IMR-90 (cell line): ENCODE results near the gene CASK. TPM values are rescaled to one million over a fixed set of nuclear protein-coding genes. Genes with fewer than 3 reads are reported as not detected.

ENCODE experiments used
- ATAC-seq: fragments of 200-7000 bp; cut with Tn5 transposase; 2 replicates; pipeline ENCODE4 v1.9.1; 2020; ENCODE audit warnings: low read depth, mild to moderate bottlenecking, moderate library complexity
- BruUV-seq: library from RNA; stranded (reverse); fragments of 400-500 nt; replicated peaks from 2 replicates; lab custom pipeline; 2021; lab: Mats Ljungman, UMichigan
- CTCF ChIA-PET: fragments of 300-600 bp; formaldehyde crosslinking; extraction: SDS; loops from one replicate; lab custom pipeline; 2021; ENCODE audit warnings: antibody characterized with exemption; lab: Yijun Ruan, JAX
- POLR2A ChIA-PET: fragments of 300-600 bp; sonication (Branson Sonifier 250); formaldehyde crosslinking; loops from one replicate; lab custom pipeline; 2022; ENCODE audit warnings: antibody characterized with exemption; ENCODE audit not compliant: unreplicated experiment; lab: Charles Lee
- DNase-seq: peaks from one replicate; pipeline ENCODE4 v3.0.0; 2013
- H2AFZ ChIP-seq: replicated peaks from 2 replicates; pipeline ENCODE3; 2013; ENCODE audit warnings: low read length, mild to moderate bottlenecking; ENCODE audit not compliant: poor library complexity
- H2AK5ac ChIP-seq: 2 replicates; pipeline ENCODE4 v1.6.1; 2013; ENCODE audit warnings: low read depth, low read length, inconsistent platforms
- H2AK9ac ChIP-seq: replicated peaks from 2 replicates; pipeline ENCODE3; 2013; ENCODE audit warnings: mild to moderate bottlenecking, low read depth, low read length, moderate library complexity; ENCODE audit not compliant: poor library complexity
- H2BK120ac ChIP-seq: 2 replicates; pipeline ENCODE4 v1.6.1; 2013; ENCODE audit warnings: low read depth, low read length, inconsistent platforms
- H2BK15ac ChIP-seq: 3 replicates; pipeline ENCODE4 v1.6.1; 2013; ENCODE audit warnings: low read depth, low read length, inconsistent platforms
- H2BK20ac ChIP-seq: 2 replicates; pipeline ENCODE4 v1.6.1; 2013; ENCODE audit warnings: low read depth, mild to moderate bottlenecking, inconsistent platforms, low read length, moderate library complexity
- H2BK5ac ChIP-seq: 2 replicates; pipeline ENCODE4 v1.6.1; 2013; ENCODE audit warnings: mild to moderate bottlenecking, low read depth, low read length, inconsistent platforms; ENCODE audit not compliant: poor library complexity, severe bottlenecking
- H3K14ac ChIP-seq: replicated peaks from 2 replicates; pipeline ENCODE4 v1.6.1; 2013; ENCODE audit warnings: low read depth, low read length, inconsistent platforms
- H3K18ac ChIP-seq: 2 replicates; pipeline ENCODE4 v1.6.1; 2013; ENCODE audit warnings: low read depth, low read length, control low read depth
- H3K23ac ChIP-seq: 2 replicates; pipeline ENCODE4 v1.6.1; 2013; ENCODE audit warnings: low read depth, low read length, inconsistent platforms
- H3K27ac ChIP-seq: 2 replicates; pipeline ENCODE4 v1.5.1; 2013; ENCODE audit warnings: mild to moderate bottlenecking, control low read depth, low read length; ENCODE audit not compliant: insufficient read depth
- H3K27me3 ChIP-seq: 2 replicates; pipeline ENCODE4 v1.6.1; 2013; ENCODE audit warnings: low read length; ENCODE audit not compliant: control insufficient read depth, insufficient read depth
- H3K36me3 ChIP-seq: 2 replicates; pipeline ENCODE4 v1.6.1; 2013; ENCODE audit warnings: low read length, mixed read lengths; ENCODE audit not compliant: control insufficient read depth, insufficient read depth
- H3K4ac ChIP-seq: 2 replicates; pipeline ENCODE4 v1.6.1; 2013; ENCODE audit warnings: low read depth, low read length, inconsistent platforms
- H3K4me1 ChIP-seq: 2 replicates; pipeline ENCODE4 v1.6.1; 2013; ENCODE audit warnings: low read length, mixed read lengths; ENCODE audit not compliant: control insufficient read depth, insufficient read depth
- H3K4me2 ChIP-seq: 2 replicates; pipeline ENCODE4 v1.6.1; 2013; ENCODE audit warnings: low read depth, mild to moderate bottlenecking, control low read depth, low read length, moderate library complexity
- H3K4me3 ChIP-seq: 2 replicates; pipeline ENCODE4 v1.5.1; 2013; ENCODE audit warnings: low read depth, mild to moderate bottlenecking, control low read depth, low read length, moderate library complexity; ENCODE audit not compliant: insufficient read depth
- H3K56ac ChIP-seq: 2 replicates; pipeline ENCODE4 v1.6.1; 2013; ENCODE audit warnings: low read length, inconsistent platforms; ENCODE audit not compliant: insufficient read depth; ENCODE audit errors: extremely low read depth
- H3K79me1 ChIP-seq, 2 experiments: 2 replicates each; pipeline ENCODE4 v1.6.1; 2013; ENCODE audit warnings: low read length in 2 of 2, inconsistent platforms in 1 of 2, low read depth in 1 of 2
- H3K9ac ChIP-seq: 2 replicates; pipeline ENCODE4 v1.6.1; 2013; ENCODE audit warnings: low read depth, low read length, control low read depth
- H3K9me1 ChIP-seq: 2 replicates; pipeline ENCODE4 v1.6.1; 2013; ENCODE audit warnings: low read length, inconsistent platforms; ENCODE audit not compliant: insufficient read depth
- H3K9me3 ChIP-seq: 2 replicates; pipeline ENCODE4 v1.6.1; 2013; ENCODE audit warnings: low read length; ENCODE audit not compliant: control insufficient read depth, insufficient read depth
- H4K20me1 ChIP-seq: 2 replicates; pipeline ENCODE4 v1.6.1; 2013; ENCODE audit warnings: low read length, inconsistent platforms; ENCODE audit not compliant: insufficient read depth
- H4K5ac ChIP-seq: 2 replicates; pipeline ENCODE4 v1.6.1; 2013; ENCODE audit warnings: mild to moderate bottlenecking, low read depth, low read length, control low read depth
- H4K8ac ChIP-seq, 2 experiments: 2 replicates each; pipeline ENCODE4 v1.6.1; 2013; ENCODE audit warnings: low read depth in 2 of 2, low read length in 2 of 2, control low read depth in 1 of 2, inconsistent platforms in 1 of 2
- H4K91ac ChIP-seq: 2 replicates; pipeline ENCODE4 v1.6.1; 2013; ENCODE audit warnings: low read depth, low read length, inconsistent platforms; ENCODE audit not compliant: insufficient read depth
- BHLHE40 ChIP-seq: fragments of 150-350 bp; IDR thresholded peaks from 2 replicates; pipeline ENCODE4 v1.6.1; 2016; ENCODE audit warnings: mild to moderate bottlenecking, low read depth, low read length
- CEBPB ChIP-seq: IDR thresholded peaks from 2 replicates; pipeline ENCODE4 v1.6.1; 2012; ENCODE audit warnings: low read depth, low read length, improper control_type of control experiment
- CHD1 ChIP-seq: IDR thresholded peaks from 2 replicates; pipeline ENCODE4 v1.6.1; 2012; ENCODE audit warnings: low read depth, low read length, improper control_type of control experiment
- FOS ChIP-seq: fragments of 150-350 bp; IDR thresholded peaks from 2 replicates; pipeline ENCODE4 v1.6.1; 2016; ENCODE audit warnings: low read depth, low read length
- MAFK ChIP-seq: IDR thresholded peaks from 2 replicates; pipeline ENCODE4 v1.6.1; 2012; ENCODE audit warnings: low read depth, low read length, improper control_type of control experiment
- MAZ ChIP-seq: IDR thresholded peaks from 2 replicates; pipeline ENCODE4 v1.6.1; 2012; ENCODE audit warnings: low read depth, mild to moderate bottlenecking, low read length, improper control_type of control experiment, moderate library complexity, borderline replicate concordance
- MXI1 ChIP-seq: IDR thresholded peaks from 2 replicates; pipeline ENCODE4 v1.6.1; 2012; ENCODE audit warnings: low read depth, mild to moderate bottlenecking, low read length, moderate library complexity, borderline replicate concordance
- NFE2L2 ChIP-seq: fragments of 150-350 bp; IDR thresholded peaks from 2 replicates; pipeline ENCODE4 v1.6.1; 2016; ENCODE audit warnings: low read depth, mild to moderate bottlenecking, low read length
- POLR2A ChIP-seq: IDR thresholded peaks from 2 replicates; pipeline ENCODE4 v1.6.1; 2012; ENCODE audit warnings: mild to moderate bottlenecking, low read depth, low read length
- RAD21 ChIP-seq: IDR thresholded peaks from 2 replicates; pipeline ENCODE4 v1.6.1; 2012; ENCODE audit warnings: low read length, improper control_type of control experiment
- RCOR1 ChIP-seq: IDR thresholded peaks from 2 replicates; pipeline ENCODE4 v1.6.1; 2012; ENCODE audit warnings: mild to moderate bottlenecking, low read length, improper control_type of control experiment; ENCODE audit not compliant: insufficient replicate concordance
- RFX5 ChIP-seq: IDR thresholded peaks from 2 replicates; pipeline ENCODE4 v1.8.0; 2012; ENCODE audit warnings: low read depth, mild to moderate bottlenecking, low read length, moderate library complexity
- SMC3 ChIP-seq: fragments of 150-350 bp; IDR thresholded peaks from 2 replicates; pipeline ENCODE4 v1.6.1; 2016; ENCODE audit warnings: low read depth, mild to moderate bottlenecking, antibody characterized with exemption, low read length, moderate library complexity
- WGBS, 2 experiments: methylation state at CpG; one replicate each; pipeline versions ENCODE4 v1.1.5 to v1.1.7; 2013; ENCODE audit warnings: missing lambda C conversion rate in 2 of 2; ENCODE audit not compliant: insufficient read length in 1 of 2; ENCODE audit errors: extremely low coverage in 2 of 2; 5-methylcytosine and 5-hydroxymethylcytosine counted together
- dilution Hi-C: fragments of 300-500 bp; cut with HindIII; formaldehyde crosslinking; loops from one replicate; pipeline ENCODE4 v1.14.3; 2018; ENCODE audit warnings: low sequenced_read_pairs; ENCODE audit not compliant: unreplicated experiment
- in situ Hi-C: fragments of 300-500 bp; cut with MboI; formaldehyde crosslinking; loops from 3 replicates; pipeline ENCODE4 v1.14.3; 2019; ENCODE audit warnings: low sequenced_read_pairs, inconsistent platforms, mixed read lengths
- intact Hi-C: fragments of 100-400 bp; cut with micrococcal nuclease; formaldehyde crosslinking; loops from 2 replicates; pipeline ENCODE4 v1.10.0; 2022
- polyA plus RNA-seq, 3 experiments: library from polyadenylated mRNA; depleted of rRNA; stranded (reverse); fragments of >200 nt; gene quantifications; 2 replicates each; pipeline ENCODE4 v1.2.3, GENCODE V29; 2012; ENCODE audit warnings: low replicate concordance in 1 of 3
- total RNA-seq: library from RNA; depleted of rRNA; stranded (reverse); fragments of >200 nt; gene quantifications from 2 replicates; pipeline ENCODE4 v1.2.3, GENCODE V29; 2012
- TF ChIP-seq, protein P1 (sequence below): fragments of 150-350 bp; IDR thresholded peaks from 2 replicates; pipeline ENCODE4 v1.6.1; 2016; ENCODE audit warnings: low read depth, mild to moderate bottlenecking, low read length, moderate library complexity, borderline replicate concordance
- TF ChIP-seq, protein P2 (sequence below): conservative IDR thresholded peaks from 2 replicates; pipeline ENCODE4 v1.5.1; 2012; ENCODE audit warnings: mild to moderate bottlenecking, low read depth, low read length, improper control_type of control experiment
- TF ChIP-seq, protein P3 (sequence below): fragments of 150-350 bp; IDR thresholded peaks from 2 replicates; pipeline ENCODE4 v1.6.1; 2017; ENCODE audit warnings: mild to moderate bottlenecking, antibody characterized with exemption, low read length, low read depth

CASK gene
- total and polyA plus RNA-seq, 2 of the 4 experiments (the other 2 are of a cell fraction): 9.4 to 17.7 TPM

DNA sequence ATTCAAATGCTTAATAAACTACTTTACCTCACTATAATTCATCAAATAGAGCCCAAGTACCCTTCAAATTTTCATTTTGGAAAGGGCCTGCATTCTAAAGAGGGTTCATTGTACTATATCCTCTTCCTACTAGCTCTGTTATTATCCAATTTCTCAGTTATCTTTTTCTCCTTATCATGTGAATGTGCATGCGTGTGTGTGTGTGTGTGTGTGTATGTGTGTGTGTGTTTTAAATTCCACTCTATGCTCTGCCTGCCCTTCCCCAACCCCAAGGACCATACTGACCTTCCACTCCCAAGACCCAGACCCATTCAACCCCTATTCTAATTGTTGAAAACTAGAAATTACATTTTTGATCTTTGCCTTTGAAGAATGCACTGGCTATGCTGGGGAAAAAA, 33.3 kb downstream of the CASK start:
- H2BK5ac ChIP-seq: peak overlapping the region; percentile 24
- in situ Hi-C loops: no loop called here
- dilution Hi-C loops: no loop called here
- POLR2A ChIA-PET: no interaction called here
- TF ChIP-seq, protein P1, sequence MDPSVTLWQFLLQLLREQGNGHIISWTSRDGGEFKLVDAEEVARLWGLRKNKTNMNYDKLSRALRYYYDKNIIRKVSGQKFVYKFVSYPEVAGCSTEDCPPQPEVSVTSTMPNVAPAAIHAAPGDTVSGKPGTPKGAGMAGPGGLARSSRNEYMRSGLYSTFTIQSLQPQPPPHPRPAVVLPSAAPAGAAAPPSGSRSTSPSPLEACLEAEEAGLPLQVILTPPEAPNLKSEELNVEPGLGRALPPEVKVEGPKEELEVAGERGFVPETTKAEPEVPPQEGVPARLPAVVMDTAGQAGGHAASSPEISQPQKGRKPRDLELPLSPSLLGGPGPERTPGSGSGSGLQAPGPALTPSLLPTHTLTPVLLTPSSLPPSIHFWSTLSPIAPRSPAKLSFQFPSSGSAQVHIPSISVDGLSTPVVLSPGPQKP: no peak
- TF ChIP-seq FOS: no peak
- no peak for TF ChIP-seq POLR2A
- no peak for TF ChIP-seq MXI1
- no peak for TF ChIP-seq RAD21
- no peak for TF ChIP-seq NFE2L2
- TF ChIP-seq BHLHE40: no peak
- TF ChIP-seq MAFK: no peak
- no peak for TF ChIP-seq CEBPB
- no peak for TF ChIP-seq CHD1
- no peak for TF ChIP-seq MAZ
- TF ChIP-seq SMC3: no peak
- no peak for TF ChIP-seq RFX5
- TF ChIP-seq, protein P2, sequence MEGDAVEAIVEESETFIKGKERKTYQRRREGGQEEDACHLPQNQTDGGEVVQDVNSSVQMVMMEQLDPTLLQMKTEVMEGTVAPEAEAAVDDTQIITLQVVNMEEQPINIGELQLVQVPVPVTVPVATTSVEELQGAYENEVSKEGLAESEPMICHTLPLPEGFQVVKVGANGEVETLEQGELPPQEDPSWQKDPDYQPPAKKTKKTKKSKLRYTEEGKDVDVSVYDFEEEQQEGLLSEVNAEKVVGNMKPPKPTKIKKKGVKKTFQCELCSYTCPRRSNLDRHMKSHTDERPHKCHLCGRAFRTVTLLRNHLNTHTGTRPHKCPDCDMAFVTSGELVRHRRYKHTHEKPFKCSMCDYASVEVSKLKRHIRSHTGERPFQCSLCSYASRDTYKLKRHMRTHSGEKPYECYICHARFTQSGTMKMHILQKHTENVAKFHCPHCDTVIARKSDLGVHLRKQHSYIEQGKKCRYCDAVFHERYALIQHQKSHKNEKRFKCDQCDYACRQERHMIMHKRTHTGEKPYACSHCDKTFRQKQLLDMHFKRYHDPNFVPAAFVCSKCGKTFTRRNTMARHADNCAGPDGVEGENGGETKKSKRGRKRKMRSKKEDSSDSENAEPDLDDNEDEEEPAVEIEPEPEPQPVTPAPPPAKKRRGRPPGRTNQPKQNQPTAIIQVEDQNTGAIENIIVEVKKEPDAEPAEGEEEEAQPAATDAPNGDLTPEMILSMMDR: no peak
- TF ChIP-seq, protein P3, sequence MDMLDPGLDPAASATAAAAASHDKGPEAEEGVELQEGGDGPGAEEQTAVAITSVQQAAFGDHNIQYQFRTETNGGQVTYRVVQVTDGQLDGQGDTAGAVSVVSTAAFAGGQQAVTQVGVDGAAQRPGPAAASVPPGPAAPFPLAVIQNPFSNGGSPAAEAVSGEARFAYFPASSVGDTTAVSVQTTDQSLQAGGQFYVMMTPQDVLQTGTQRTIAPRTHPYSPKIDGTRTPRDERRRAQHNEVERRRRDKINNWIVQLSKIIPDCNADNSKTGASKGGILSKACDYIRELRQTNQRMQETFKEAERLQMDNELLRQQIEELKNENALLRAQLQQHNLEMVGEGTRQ: no peak
- TF ChIP-seq RCOR1: no peak
- H2AFZ ChIP-seq: no peak overlapping the region
- H3K4ac ChIP-seq: no peak overlapping the region
- H3K9ac ChIP-seq: no peak overlapping the region
- no peaks in the 10 kb centered on the region for H3K36me3 ChIP-seq
- H3K14ac ChIP-seq: no peak overlapping the region
- H3K9me3 ChIP-seq: no peaks in the 10 kb centered on the region
- H3K56ac ChIP-seq: 0 out of 2 replicates have a peak overlapping the region, but pooled peaks have one; percentile 21
- H3K4me3 ChIP-seq: no peak overlapping the region
- no peak overlapping the region for H4K91ac ChIP-seq
- no TSS peak for BruUV-seq
- H2BK20ac ChIP-seq: no peak overlapping the region
- no peak overlapping the region for H3K27ac ChIP-seq
- no peak overlapping the region for H3K23ac ChIP-seq
- no peak overlapping the region for H4K5ac ChIP-seq
- H3K4me1 ChIP-seq: no peaks in the 10 kb centered on the region
- ATAC-seq (no peak), DNase-seq (no peak)
- H2AK9ac ChIP-seq: no peak overlapping the region
- intact Hi-C loops: loop anchor here (2.0 kb wide), 1 partner anchor 57 kb away; no protein-coding TSS in a partner anchor
- CTCF ChIA-PET: interaction anchor here (0.6 kb wide), 1 partner anchor 93 kb away, joined by 4 read pairs; no protein-coding TSS in a partner anchor
- H2BK15ac ChIP-seq: no peak overlapping the region
- whole genome bisulfite sequencing, 2 experiments: no CpG with 5 or more reads among the region's 1 CpG
- no peak overlapping the region for H3K4me2 ChIP-seq
- H2BK120ac ChIP-seq: no peak overlapping the region
- H4K20me1 ChIP-seq: no peaks in the 10 kb centered on the region
- peaks cover 0 to 3% of the 10 kb centered on the region in 2 experiments; a peak in 2 of 4 replicates for H3K79me1 ChIP-seq
- H3K18ac ChIP-seq: no peak overlapping the region
- H2AK5ac ChIP-seq: no peak overlapping the region
- H3K9me1 ChIP-seq: no peaks in the 10 kb centered on the region
- no peak overlapping the region for H4K8ac ChIP-seq
- no peaks in the 10 kb centered on the region for H3K27me3 ChIP-seq
